NCI-H2171 (cell line): ENCODE measurements around the gene RHBDD1.

Source experiments
- DNase-seq: peaks from one replicate; lab custom pipeline; 2025; lab: John Stamatoyannopoulos, UW

The RHBDD1 gene

GRCh38 chr2:227031379-227031778 is 195.5 kb downstream of the RHBDD1 start:
- DNase-seq: no peak

- no peak for DNase-seq
Observed at GRCh38 chr2:227033471-227034148, 197.8 kb downstream of the RHBDD1 start.

- DNase-seq: no peak
Observed at GRCh38 chr2:227035711-227036367, 200.0 kb downstream of the RHBDD1 start.

- no peak for DNase-seq
Observed at GRCh38 chr2:227036527-227036926, 200.7 kb downstream of the RHBDD1 start.

- DNase-seq: no peak
Observed at GRCh38 chr2:227038550-227039189, 202.8 kb downstream of the RHBDD1 start.

GRCh38 chr2:227043981-227044380 is 208.1 kb downstream of the RHBDD1 start:
- no peak for DNase-seq
